Activated naive CD4-positive, alpha-beta T cell treated with anti-CD3 and anti-CD28 coated beads, Interleukin-2, amount 10 ng/mL, durations not matched to agents 7 days and 5 days (primary cell): ENCODE measurements around the gene ZNF710.

Experiments
- CTCF ChIA-PET: fragments of 350-600 bp; sonication (Branson Sonifier 250); formaldehyde crosslinking; loops from one replicate; lab custom pipeline; 2021; ENCODE audit warnings: antibody characterized with exemption; lab: Charles Lee
- DNase-seq: peaks from one replicate; pipeline ENCODE4 v3.0.0-alpha.2; 2020
- H3K27ac Mint-ChIP-seq: one replicate; pipeline ENCODE4 v1.8.0; 2021; ENCODE audit warnings: mild to moderate bottlenecking, moderate library complexity, mixed read lengths
- H3K27me3 Mint-ChIP-seq: one replicate; pipeline ENCODE4 v1.8.0; 2021; ENCODE audit warnings: mild to moderate bottlenecking, mixed read lengths
- H3K36me3 Mint-ChIP-seq: one replicate; pipeline ENCODE4 v1.8.0; 2021; ENCODE audit warnings: mixed read lengths
- H3K4me1 Mint-ChIP-seq: one replicate; pipeline ENCODE4 v1.8.0; 2021; ENCODE audit warnings: mixed read lengths
- H3K4me3 Mint-ChIP-seq: one replicate; pipeline ENCODE4 v1.8.0; 2021; ENCODE audit warnings: mild to moderate bottlenecking, moderate library complexity, mixed read lengths
- H3K9me3 Mint-ChIP-seq: one replicate; pipeline ENCODE4 v1.8.0; 2021; ENCODE audit warnings: mixed read lengths

ZNF710 gene

GRCh38 chr15:90016721-90017120 lies 15.6 kb downstream of the ZNF710 start:
- CTCF ChIA-PET, result interaction anchor here (1.3 to 1.5 kb wide), 2 partner anchors 13 to 43 kb away, joined by 4 read pairs; no protein-coding TSS in a partner anchor

GRCh38 chr15:90018216-90018831 lies 17.2 kb downstream of the ZNF710 start:
- H3K4me3 Mint-ChIP-seq, result no peak overlapping the region
- peaks cover 7% of the 10 kb centered on the region for H3K9me3 Mint-ChIP-seq
- peaks cover 52% of the 10 kb centered on the region for H3K4me1 Mint-ChIP-seq
- H3K36me3 Mint-ChIP-seq, result peaks cover 10% of the 10 kb centered on the region
- no peak for DNase-seq
- CTCF ChIA-PET, result interaction anchor here (1.0 to 1.5 kb wide), 3 partner anchors 14 to 134 kb away, joined by 3 to 4 read pairs (median 3); no protein-coding TSS in a partner anchor
- no peak overlapping the region for H3K27ac Mint-ChIP-seq
- no peaks in the 10 kb centered on the region for H3K27me3 Mint-ChIP-seq

More at GRCh38 chr15:90016721-90017120, 15.6 kb downstream of the ZNF710 start:
- Mint-ChIP-seq H3K4me1 (peaks cover 53% of the 10 kb centered on the region), H3K27me3 (no peaks in the 10 kb centered on the region), H3K4me3 (no peak overlapping the region), H3K36me3 (peaks cover 15% of the 10 kb centered on the region), H3K27ac (no peak overlapping the region), H3K9me3 (peaks cover 13% of the 10 kb centered on the region)
- DNase-seq, result peak; percentile 49

DNA sequence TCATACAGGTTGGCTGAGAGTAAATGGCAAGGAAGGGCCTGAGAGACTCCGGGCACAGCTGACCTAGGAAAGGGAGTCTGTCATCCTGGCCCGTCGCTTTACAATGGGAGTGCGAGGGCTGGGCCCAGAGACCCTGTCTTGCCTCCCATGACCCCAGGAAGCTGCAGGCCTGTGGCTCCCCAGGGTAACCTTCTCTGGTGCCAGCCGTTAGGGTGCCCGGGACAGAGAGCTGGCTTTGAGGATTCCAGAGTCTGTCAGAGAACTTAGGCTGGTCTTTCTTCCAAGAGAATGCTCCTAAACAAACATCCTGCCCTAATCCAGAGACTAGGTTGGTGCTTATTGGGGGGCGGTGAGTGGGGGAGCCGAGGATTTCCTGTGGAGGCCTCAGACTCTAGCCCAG lies 18.5 kb downstream of the ZNF710 start:
- no peak overlapping the region for H3K4me3 Mint-ChIP-seq
- CTCF ChIA-PET, result interaction anchor here (1.5 kb wide), 1 partner anchor 51 kb away, joined by 5 read pairs; no protein-coding TSS in a partner anchor
- H3K9me3 Mint-ChIP-seq, result no peaks in the 10 kb centered on the region
- H3K36me3 Mint-ChIP-seq, result peaks cover 3% of the 10 kb centered on the region
- no peaks in the 10 kb centered on the region for H3K27me3 Mint-ChIP-seq
- no peak for DNase-seq
- no peak overlapping the region for H3K27ac Mint-ChIP-seq
- H3K4me1 Mint-ChIP-seq, result peaks cover 43% of the 10 kb centered on the region

GRCh38 chr15:90020021-90020735 lies 19.1 kb downstream of the ZNF710 start:
- no peak overlapping the region for H3K4me3 Mint-ChIP-seq
- H3K9me3 Mint-ChIP-seq, result no peaks in the 10 kb centered on the region
- no peak for DNase-seq
- peaks cover 3% of the 10 kb centered on the region for H3K36me3 Mint-ChIP-seq
- CTCF ChIA-PET, result interaction anchor here (1.2 to 1.5 kb wide), 2 partner anchors 18 to 51 kb away, joined by 3 to 5 read pairs; no protein-coding TSS in a partner anchor
- H3K27ac Mint-ChIP-seq, result no peak overlapping the region
- peaks cover 43% of the 10 kb centered on the region for H3K4me1 Mint-ChIP-seq
- H3K27me3 Mint-ChIP-seq, result no peaks in the 10 kb centered on the region

- CTCF ChIA-PET, result interaction anchor here (1.2 kb wide), 1 partner anchor 19 kb away, joined by 3 read pairs; no protein-coding TSS in a partner anchor
- peaks cover 3% of the 10 kb centered on the region for H3K36me3 Mint-ChIP-seq
- H3K27me3 Mint-ChIP-seq, result no peaks in the 10 kb centered on the region
- H3K4me3 Mint-ChIP-seq, result no peak overlapping the region
- H3K9me3 Mint-ChIP-seq, result no peaks in the 10 kb centered on the region
- no peak overlapping the region for H3K27ac Mint-ChIP-seq
- no peak for DNase-seq
- H3K4me1 Mint-ChIP-seq, result peaks cover 36% of the 10 kb centered on the region
Observed at GRCh38 chr15:90020936-90021507, 19.9 kb downstream of the ZNF710 start.

GRCh38 chr15:90022345-90022744 lies 21.2 kb downstream of the ZNF710 start:
- CTCF ChIA-PET, result no interaction called here
- Mint-ChIP-seq H3K27me3 (no peaks in the 10 kb centered on the region), H3K4me3 (no peak overlapping the region), H3K9me3 (no peaks in the 10 kb centered on the region), H3K36me3 (peaks cover 3% of the 10 kb centered on the region), H3K4me1 (peaks cover 26% of the 10 kb centered on the region), H3K27ac (peak overlapping the region; percentile 16)
- DNase-seq, result no peak

DNA sequence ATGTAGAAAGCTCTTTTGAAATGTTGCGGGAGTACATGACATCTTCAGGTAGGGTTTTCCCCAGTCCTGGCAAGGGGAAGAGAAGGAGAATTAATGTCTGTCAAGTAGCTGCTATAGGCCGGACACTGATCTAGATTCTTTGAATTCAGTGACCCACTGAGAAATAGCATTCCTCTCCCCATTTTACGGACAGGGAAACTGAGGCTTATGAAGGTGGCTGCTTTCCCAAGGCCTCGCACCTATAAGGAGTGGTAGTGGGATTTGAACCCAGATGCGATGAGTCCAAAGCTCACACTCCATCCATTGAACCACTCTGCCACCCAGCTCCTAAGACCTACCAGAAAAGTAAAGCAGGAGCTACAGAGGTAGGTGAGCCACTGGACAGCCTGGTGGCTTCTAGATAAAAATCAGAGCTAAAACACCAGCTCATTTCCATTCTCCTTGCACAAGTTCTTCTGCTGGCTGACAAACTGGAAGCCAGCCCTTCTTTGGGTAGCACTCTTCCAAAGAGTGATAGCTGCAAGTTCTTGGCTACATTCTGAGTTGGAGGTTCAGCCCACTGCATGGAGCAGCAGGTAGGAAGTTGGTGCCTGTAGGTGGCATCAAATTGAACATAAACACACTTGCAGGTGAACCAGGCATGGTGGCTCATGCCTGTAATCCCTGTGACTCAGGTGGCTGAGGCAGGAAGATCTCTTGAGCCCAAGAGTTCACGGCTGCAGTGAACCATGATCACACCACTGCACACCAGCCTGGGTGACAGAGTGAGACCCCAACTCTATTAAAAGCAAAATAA lies 22.0 kb downstream of the ZNF710 start:
- no peak for DNase-seq
- H3K4me1 Mint-ChIP-seq, result peaks cover 20% of the 10 kb centered on the region
- CTCF ChIA-PET, result interaction anchor here (0.8 to 0.9 kb wide), 2 partner anchors 9 to 40 kb away, joined by 3 read pairs; no protein-coding TSS in a partner anchor
- H3K4me3 Mint-ChIP-seq, result no peak overlapping the region
- no peak overlapping the region for H3K27ac Mint-ChIP-seq
- H3K27me3 Mint-ChIP-seq, result no peaks in the 10 kb centered on the region
- peaks cover 3% of the 10 kb centered on the region for H3K36me3 Mint-ChIP-seq
- peaks cover under 1% of the 10 kb centered on the region for H3K9me3 Mint-ChIP-seq

- no peak for DNase-seq
- CTCF ChIA-PET, result no interaction called here
- H3K4me3 Mint-ChIP-seq, result no peak overlapping the region
- peaks cover 7% of the 10 kb centered on the region for H3K9me3 Mint-ChIP-seq
- no peaks in the 10 kb centered on the region for H3K27me3 Mint-ChIP-seq
- H3K27ac Mint-ChIP-seq, result no peak overlapping the region
- H3K36me3 Mint-ChIP-seq, result peaks cover 10% of the 10 kb centered on the region
- peaks cover 19% of the 10 kb centered on the region for H3K4me1 Mint-ChIP-seq
Observed at GRCh38 chr15:90024406-90024805, 23.3 kb downstream of the ZNF710 start.

- peaks cover 8% of the 10 kb centered on the region for H3K36me3 Mint-ChIP-seq
- H3K4me1 Mint-ChIP-seq, result peaks cover 22% of the 10 kb centered on the region
- H3K27ac Mint-ChIP-seq, result no peak overlapping the region
- H3K27me3 Mint-ChIP-seq, result no peaks in the 10 kb centered on the region
- no peak for DNase-seq
- CTCF ChIA-PET, result no interaction called here
- H3K9me3 Mint-ChIP-seq, result peaks cover 7% of the 10 kb centered on the region
- no peak overlapping the region for H3K4me3 Mint-ChIP-seq
Observed at GRCh38 chr15:90025489-90026033, 24.4 kb downstream of the ZNF710 start.

GRCh38 chr15:90028376-90028944 lies 27.3 kb downstream of the ZNF710 start:
- peaks cover 10% of the 10 kb centered on the region for H3K36me3 Mint-ChIP-seq
- no peak for DNase-seq
- no peak overlapping the region for H3K4me3 Mint-ChIP-seq
- H3K4me1 Mint-ChIP-seq, result peaks cover 38% of the 10 kb centered on the region
- no peak overlapping the region for H3K27ac Mint-ChIP-seq
- no peaks in the 10 kb centered on the region for H3K27me3 Mint-ChIP-seq
- CTCF ChIA-PET, result interaction anchor here (0.9 kb wide), 1 partner anchor 181 kb away, joined by 3 read pairs; no protein-coding TSS in a partner anchor
- H3K9me3 Mint-ChIP-seq, result peaks cover 7% of the 10 kb centered on the region

- no peak overlapping the region for H3K27ac Mint-ChIP-seq
- H3K4me1 Mint-ChIP-seq, result peaks cover 44% of the 10 kb centered on the region
- no peak overlapping the region for H3K4me3 Mint-ChIP-seq
- no peaks in the 10 kb centered on the region for H3K27me3 Mint-ChIP-seq
- peaks cover 7% of the 10 kb centered on the region for H3K9me3 Mint-ChIP-seq
- H3K36me3 Mint-ChIP-seq, result peaks cover 10% of the 10 kb centered on the region
- DNase-seq, result no peak
- CTCF ChIA-PET, result no interaction called here
Observed at GRCh38 chr15:90029024-90029423, 27.9 kb downstream of the ZNF710 start.

GRCh38 chr15:90030376-90030775 lies 29.3 kb downstream of the ZNF710 start:
- no peak for DNase-seq
- Mint-ChIP-seq H3K27ac (no peak overlapping the region), H3K27me3 (no peaks in the 10 kb centered on the region), H3K36me3 (peaks cover 13% of the 10 kb centered on the region), H3K4me3 (no peak overlapping the region), H3K4me1 (peaks cover 53% of the 10 kb centered on the region), H3K9me3 (peaks cover 7% of the 10 kb centered on the region)
- CTCF ChIA-PET, result interaction anchor here (0.6 to 5.3 kb wide), 3 partner anchors 23 to 884 kb away, joined by 3 to 17 read pairs (median 3); no protein-coding TSS in a partner anchor

DNA sequence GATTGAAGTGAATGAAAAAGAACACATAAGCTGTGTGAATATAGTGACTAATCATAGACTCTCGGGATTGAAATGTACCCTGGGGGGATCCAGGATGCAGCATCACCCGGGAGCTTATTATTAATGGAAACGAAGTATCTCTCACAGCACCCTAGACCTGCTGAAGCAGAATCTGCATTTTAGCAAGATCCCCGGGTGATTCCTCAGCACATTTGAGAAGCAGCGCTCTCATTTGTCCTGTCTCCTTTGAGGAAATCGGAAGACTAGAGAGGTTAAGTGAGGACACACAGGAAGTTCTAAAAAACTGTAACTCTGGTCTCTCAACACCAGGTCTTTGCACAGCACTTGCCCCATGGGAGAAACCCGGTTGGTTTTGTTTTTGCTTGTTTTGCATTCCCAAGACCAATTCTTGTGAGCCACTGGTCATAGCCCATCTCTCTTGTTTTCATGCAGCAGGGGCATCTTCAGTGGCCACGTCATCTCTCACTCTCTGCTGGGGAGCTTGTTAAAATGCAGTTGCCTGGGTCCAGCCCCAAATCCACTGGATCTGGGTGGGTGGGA lies 30.2 kb downstream of the ZNF710 start:
- peaks cover 62% of the 10 kb centered on the region for H3K4me1 Mint-ChIP-seq
- no peaks in the 10 kb centered on the region for H3K27me3 Mint-ChIP-seq
- peak; percentile 36 for DNase-seq
- peak overlapping the region; percentile 84 for H3K27ac Mint-ChIP-seq
- CTCF ChIA-PET, result interaction anchor here (5.3 kb wide), 1 partner anchor 39 kb away, joined by 17 read pairs; no protein-coding TSS in a partner anchor
- H3K36me3 Mint-ChIP-seq, result peaks cover 13% of the 10 kb centered on the region
- H3K4me3 Mint-ChIP-seq, result no peak overlapping the region
- peaks cover 7% of the 10 kb centered on the region for H3K9me3 Mint-ChIP-seq
